ENCODE results near the gene TMED8.

GRCh38 chr14:77421201-77421600, 44.3 kb upstream of the TMED8 start:
- TF ChIP-seq CTCF (IDR thresholded peaks at IDR 0.05) = no peak
- no peak for TF ChIP-seq POLR2A (IDR thresholded peaks at IDR 0.05)
- TF ChIP-seq POLR2AphosphoS5 (IDR thresholded peaks at IDR 0.05) = no peak
